Globus pallidus (tissue), 1 donor: ENCODE measurements around the gene CTSD.
"Not testable (repeated sequence)": the region's sequence is repeated elsewhere in the genome, so short reads cannot be mapped to it uniquely, and the experiment has no call there.

Experiments used
- DNase-seq: peaks from one replicate; pipeline ENCODE4 v3.0.0-alpha.2; 2015; ENCODE audit warnings: low spot score

The CTSD gene

DNA sequence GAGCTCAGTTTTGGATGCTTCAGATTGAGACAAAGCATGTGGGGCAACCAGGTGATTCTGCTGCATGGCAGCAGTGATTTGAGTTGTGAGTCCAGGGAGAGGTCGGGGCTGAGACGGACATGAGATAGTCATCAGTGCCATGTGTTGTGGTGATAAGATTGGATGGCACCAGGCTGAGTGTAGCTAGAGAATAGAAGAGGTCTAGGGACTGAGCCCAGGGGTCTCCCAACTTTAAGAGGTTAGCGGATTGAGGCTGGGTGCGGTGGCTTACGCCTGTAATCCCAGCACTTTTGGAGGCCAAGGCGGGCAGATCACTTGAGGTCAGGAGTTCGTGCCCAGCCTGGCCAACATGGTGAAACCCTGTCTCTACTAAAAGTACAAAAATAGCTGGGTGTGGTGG is 6.3 kb upstream of the CTSD start:
- DNase-seq, result no peak

- not testable (repeated sequence) for DNase-seq
Observed at GRCh38 chr11:1769304-1769936, 5.7 kb upstream of the CTSD start.

GRCh38 chr11:1768141-1768469 is 4.4 kb upstream of the CTSD start:
- DNase-seq, result no peak

DNA sequence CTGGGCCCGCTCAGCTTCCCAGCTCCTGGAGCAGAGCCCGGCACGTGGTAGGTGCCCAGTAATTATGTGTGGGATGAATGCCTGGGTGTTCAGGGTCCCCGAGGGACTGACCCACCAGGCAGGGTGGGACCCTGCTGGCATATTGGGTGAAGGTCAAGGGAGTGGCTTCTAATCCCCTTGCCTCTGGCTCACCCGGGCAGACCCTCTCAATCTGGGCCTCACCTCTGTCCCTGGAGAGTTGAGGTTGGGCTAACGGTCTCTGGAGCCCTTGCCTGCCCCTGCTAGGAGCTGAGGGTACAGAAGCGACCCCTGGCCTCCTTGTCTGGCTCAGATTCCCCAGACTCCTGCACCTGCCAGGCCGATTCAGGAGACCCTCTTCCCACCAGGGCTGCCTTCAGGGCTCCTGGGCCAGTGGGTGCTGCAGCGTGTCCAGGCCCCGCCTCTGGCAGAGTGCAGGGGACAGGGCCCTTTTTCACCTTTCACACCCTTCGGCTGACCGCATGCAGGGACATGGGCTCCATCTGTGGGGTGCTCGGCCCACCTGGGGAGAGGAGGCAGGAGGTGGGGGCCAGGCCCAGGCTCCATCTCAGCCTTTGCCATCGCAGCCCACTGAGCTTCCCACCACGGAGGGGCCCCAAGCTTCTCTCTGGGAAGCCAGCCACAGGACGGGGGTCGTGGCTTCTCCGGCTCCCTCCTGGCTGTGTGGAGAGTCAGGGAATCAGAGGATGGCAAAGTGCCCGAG is 3.8 kb upstream of the CTSD start:
- no peak for DNase-seq

- no peak for DNase-seq
Observed at GRCh38 chr11:1766719-1767398, 3.1 kb upstream of the CTSD start.

- no peak for DNase-seq
Observed at GRCh38 chr11:1765871-1766718, 2.4 kb upstream of the CTSD start.

GRCh38 chr11:1763336-1763795 is 361 bp downstream of the CTSD start:
- DNase-seq, result no peak

- no peak for DNase-seq
Observed at GRCh38 chr11:1762537-1763302, 1.0 kb downstream of the CTSD start.

DNA sequence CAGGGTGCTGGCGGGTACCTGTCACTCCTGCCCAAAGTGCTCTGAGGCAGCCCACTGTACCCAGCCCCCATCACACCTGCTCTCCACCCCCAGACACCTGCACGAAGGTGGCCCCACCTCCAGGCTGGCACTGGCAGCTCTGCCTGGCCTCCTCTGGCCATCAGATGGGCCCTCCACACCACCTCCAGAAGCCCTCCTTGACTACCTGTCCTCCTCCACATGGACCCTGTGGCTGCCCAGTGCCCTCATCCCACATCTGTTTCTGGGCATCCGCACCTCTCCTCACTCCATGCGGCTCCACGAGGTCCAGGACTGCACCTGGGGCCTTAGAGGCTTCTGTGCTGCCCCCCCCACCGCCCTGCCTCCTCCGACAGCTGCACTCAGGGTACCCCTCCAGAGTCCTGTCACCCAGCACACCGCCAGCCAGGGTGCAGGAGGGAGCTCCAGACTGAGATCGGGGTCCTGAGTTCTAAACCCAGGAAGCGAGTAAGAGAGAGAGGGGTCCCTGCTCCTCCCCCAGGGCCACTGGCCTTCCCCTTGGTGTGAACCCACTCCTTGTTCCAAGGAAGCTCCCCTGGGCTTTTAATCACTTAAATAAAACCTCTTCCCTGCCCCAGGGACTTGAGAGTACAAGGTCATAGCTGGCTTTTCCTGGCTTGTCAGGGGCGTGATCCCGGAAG is 1.7 kb downstream of the CTSD start:
- no peak for DNase-seq

- no peak for DNase-seq
Observed at GRCh38 chr11:1761110-1761856, 2.4 kb downstream of the CTSD start.

- peak; percentile 92 for DNase-seq
Observed at GRCh38 chr11:1760351-1761109, 3.2 kb downstream of the CTSD start.

- DNase-seq, result no peak
Observed at GRCh38 chr11:1759851-1760220, 3.9 kb downstream of the CTSD start.

- DNase-seq, result no peak
Observed at GRCh38 chr11:1759151-1759850, 4.4 kb downstream of the CTSD start.

GRCh38 chr11:1758611-1759150 is 5.0 kb downstream of the CTSD start:
- DNase-seq, result no peak

- no peak for DNase-seq
Observed at GRCh38 chr11:1757861-1758610, 5.7 kb downstream of the CTSD start.

DNA sequence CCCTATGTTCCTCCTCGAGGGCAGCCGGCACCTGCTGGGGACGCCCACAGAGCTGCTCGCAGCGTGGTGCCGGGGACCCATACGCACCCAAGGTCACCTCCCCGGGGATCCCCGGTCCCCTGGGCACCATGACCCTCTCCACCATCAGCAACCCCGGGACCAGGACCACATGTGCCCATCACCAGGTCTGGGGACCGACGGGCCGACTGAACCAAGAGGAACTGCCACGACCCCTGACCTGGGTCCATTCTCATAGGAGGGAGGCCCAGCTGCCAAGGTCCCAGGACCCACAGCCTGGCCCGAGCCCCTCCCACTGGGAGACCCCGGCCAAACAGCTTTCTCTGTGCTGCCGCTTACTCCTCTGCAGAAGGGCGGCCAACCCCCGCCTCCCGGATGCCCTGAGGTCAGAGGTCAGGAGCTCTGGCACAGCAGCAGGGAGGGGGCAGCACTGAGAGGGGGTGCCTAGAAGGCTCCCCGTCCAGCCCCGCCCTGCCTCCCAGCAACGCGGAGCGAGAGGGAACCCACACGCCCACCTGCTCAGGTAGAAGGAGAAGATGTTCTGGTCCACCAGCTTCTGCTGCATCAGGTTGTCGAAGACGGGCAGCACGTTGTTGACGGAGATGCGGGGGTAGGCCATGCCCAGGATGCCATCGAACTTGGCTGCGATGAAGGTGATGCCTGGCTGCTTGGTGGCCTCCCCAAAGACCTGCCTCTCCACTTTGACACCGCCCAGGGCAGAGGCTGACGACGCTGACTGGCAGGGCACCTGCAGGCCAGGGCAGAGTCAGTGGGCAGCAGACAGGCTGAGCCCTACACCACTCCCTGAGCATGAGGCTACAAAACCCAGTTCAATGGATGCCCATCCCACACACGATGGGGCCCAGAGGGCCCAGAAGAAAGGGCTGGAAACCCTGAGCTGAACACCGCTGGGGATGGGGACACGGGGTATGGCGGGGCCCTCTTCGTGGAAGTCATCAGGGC is 6.6 kb downstream of the CTSD start:
- DNase-seq, result no peak
